Measurements from ENCODE around the gene CA11. TPM values are rescaled to one million over a fixed set of nuclear protein-coding genes. Genes with fewer than 3 reads are reported as not detected.
A peak's percentile ranks its signal among the peaks of the same experiment; 100 is the strongest.

CA11 gene
- total RNA-seq, 2 experiments from 2014 or later = 9.7 to 10.4 TPM

DNA sequence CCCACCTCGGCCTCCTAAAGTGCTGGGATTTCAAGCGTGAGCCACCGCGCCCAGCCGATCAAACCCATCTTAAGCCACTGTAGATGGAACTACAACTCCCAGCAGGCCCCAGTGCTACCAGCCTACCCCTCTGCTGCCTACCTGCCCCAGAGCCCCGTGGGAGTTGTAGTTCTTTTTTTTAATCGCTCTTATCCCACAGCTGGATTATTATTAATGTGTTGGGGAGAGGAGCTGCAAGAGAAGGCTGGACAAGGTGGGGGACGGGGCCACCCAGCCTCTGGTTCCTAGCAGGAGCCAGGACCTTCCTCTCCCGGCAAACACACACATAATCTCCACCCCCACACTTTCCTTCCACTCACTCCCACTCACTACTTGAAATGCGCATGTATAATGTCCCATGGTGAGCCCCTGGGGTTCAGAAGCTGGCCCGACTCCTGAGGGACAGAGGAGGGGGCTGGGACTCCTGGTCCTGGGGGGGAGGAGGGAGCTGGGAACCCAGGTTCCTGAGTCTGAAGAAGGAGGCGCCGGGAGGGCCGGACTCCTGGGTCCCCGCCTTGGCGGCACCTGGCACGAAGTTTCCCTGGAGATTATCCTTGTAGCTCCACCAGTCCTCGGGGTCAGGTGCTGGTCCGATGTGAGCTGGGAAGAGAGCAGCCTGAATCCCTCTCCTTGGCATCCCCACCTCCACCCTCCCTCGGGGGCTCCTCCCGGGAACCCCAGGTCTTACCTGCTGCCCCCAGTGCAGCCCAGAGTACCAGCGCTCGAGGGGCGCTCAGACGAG, 958 bp downstream of the CA11 start:
- Mint-ChIP-seq H3K4me3 (peak overlapping the region; percentile 93), H3K4me1 (peaks cover 37% of the 10 kb centered on the region), H3K9me3 (no peaks in the 10 kb centered on the region), H3K27me3 (no peaks in the 10 kb centered on the region), H3K27ac (peak overlapping the region; percentile 84), H3K36me3 (no peaks in the 10 kb centered on the region)
- ATAC-seq (ENCODE audit: low read depth) (peak; percentile 65), DNase-seq (peak; percentile 67)
- POLR2A ChIA-PET = interaction anchor here (0.6 to 2.2 kb wide), 13 partner anchors 8 to 348 kb away, joined by 3 to 16 read pairs (median 4); partner anchors contain the start of genes DBP, GYS1, RPL18 and RUVBL2

DNA sequence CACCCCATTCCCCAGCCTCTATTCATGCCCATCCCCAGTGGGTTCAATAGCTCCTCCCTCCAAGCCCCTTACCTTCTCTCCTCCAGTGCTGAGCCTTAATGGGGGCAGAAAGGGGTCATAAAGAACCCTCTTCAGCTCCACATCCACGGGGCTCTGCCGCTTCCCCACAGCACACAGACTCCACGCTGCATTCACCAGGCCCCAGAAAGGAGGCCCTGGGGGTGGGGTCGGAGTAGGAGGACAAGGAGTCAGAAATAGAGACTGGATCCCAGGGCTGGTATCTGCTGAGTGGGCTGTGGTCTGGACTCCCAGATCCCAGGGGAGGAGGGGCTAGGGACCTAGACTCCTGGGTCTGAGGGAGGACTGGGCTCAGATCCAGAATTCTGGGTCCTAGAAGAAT, 1.6 kb downstream of the CA11 start:
- Mint-ChIP-seq H3K9me3 (no peaks in the 10 kb centered on the region), H3K36me3 (no peaks in the 10 kb centered on the region), H3K4me3 (no peak overlapping the region), H3K4me1 (peaks cover 37% of the 10 kb centered on the region), H3K27ac (no peak overlapping the region), H3K27me3 (no peaks in the 10 kb centered on the region)
- POLR2A ChIA-PET = interaction anchor here (0.8 to 1.5 kb wide), 3 partner anchors 22 to 77 kb away, joined by 4 read pairs; no protein-coding TSS in a partner anchor
- DNase-seq (no peak), ATAC-seq (ENCODE audit: low read depth) (no peak)

DNA sequence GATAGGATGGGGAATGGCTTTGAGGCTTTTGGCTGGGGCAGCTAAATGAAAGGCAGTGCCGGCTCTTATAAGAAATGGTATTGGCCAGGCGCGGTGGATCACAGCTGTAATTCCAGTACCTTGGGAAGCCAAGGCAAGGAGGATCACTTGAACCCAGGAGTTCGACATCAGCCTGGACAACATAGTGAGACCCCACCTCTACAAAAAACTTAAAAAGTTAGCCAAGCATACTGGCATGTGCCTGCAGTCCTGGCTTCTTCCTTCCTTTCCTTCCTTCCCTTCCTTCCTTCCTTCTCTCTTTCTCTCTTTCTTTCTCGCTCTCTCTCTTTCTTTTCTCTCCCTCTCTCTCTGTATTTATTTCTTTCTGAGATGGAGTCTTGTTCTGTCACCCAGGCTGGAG, 3.1 kb downstream of the CA11 start:
- H3K27me3 Mint-ChIP-seq = no peaks in the 10 kb centered on the region
- no peak overlapping the region for H3K27ac Mint-ChIP-seq
- H3K4me3 Mint-ChIP-seq = no peak overlapping the region

DNA sequence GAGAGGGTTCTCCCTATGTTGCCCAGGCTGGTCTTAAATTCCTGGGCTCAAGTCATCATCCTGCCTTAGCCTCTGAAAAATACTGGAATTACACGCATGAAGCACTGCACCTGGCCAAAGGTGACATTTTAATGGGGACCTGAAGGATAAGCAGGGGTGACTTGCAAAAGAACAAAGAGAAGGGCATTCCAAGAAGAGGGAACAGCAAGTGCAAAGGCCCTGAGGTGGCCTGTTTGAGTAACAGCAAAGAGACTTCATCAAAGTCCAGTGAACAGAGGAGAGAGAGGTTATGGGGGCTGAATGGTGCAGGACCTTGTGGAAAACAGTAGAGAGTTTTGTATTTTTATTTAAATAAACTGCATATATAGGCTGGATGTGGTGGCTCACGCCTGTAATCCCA, 4.1 kb downstream of the CA11 start:
- Mint-ChIP-seq H3K27me3 (no peaks in the 10 kb centered on the region), H3K4me1 (peaks cover 43% of the 10 kb centered on the region), H3K36me3 (peaks cover 5% of the 10 kb centered on the region), H3K9me3 (peaks cover 4% of the 10 kb centered on the region), H3K27ac (no peak overlapping the region), H3K4me3 (no peak overlapping the region)
- ATAC-seq (ENCODE audit: low read depth) = no peak
- POLR2A ChIA-PET = interaction anchor here (1.0 kb wide), 1 partner anchor 13 kb away, joined by 3 read pairs; no protein-coding TSS in a partner anchor
- no peak for DNase-seq

More for the DNA sequence above, 3.1 kb downstream of the CA11 start:
- no peak for DNase-seq
- POLR2A ChIA-PET = no interaction called here
- Mint-ChIP-seq H3K36me3 (peaks cover 5% of the 10 kb centered on the region), H3K9me3 (peaks cover 4% of the 10 kb centered on the region), H3K4me1 (peaks cover 43% of the 10 kb centered on the region)
- ATAC-seq (ENCODE audit: low read depth) = no peak

GRCh38 chr19:48639483-48640375, 6.3 kb downstream of the CA11 start:
- DNase-seq (no peak), ATAC-seq (ENCODE audit: low read depth) (no peak)
- Mint-ChIP-seq H3K27ac (peak overlapping the region; percentile 99), H3K27me3 (no peaks in the 10 kb centered on the region), H3K9me3 (peaks cover 4% of the 10 kb centered on the region), H3K4me1 (peaks cover 37% of the 10 kb centered on the region), H3K36me3 (peaks cover 7% of the 10 kb centered on the region), H3K4me3 (peak overlapping the region; percentile 58)
- POLR2A ChIA-PET = interaction anchor here (0.7 kb wide), 1 partner anchor 239 kb away, joined by 4 read pairs; no protein-coding TSS in a partner anchor

GRCh38 chr19:48638831-48639381, 7.1 kb downstream of the CA11 start:
- H3K27me3 Mint-ChIP-seq = no peaks in the 10 kb centered on the region
- peak overlapping the region; percentile 99 for H3K27ac Mint-ChIP-seq
- POLR2A ChIA-PET = interaction anchor here (0.6 to 3.6 kb wide), 2 partner anchors 19 to 146 kb away, joined by 5 to 20 read pairs; partner anchors contain the start of genes RPL18 and SPHK2
- no peak for ATAC-seq (ENCODE audit: low read depth)
- H3K9me3 Mint-ChIP-seq = peaks cover 4% of the 10 kb centered on the region
- peaks cover 36% of the 10 kb centered on the region for H3K4me1 Mint-ChIP-seq
- H3K4me3 Mint-ChIP-seq = peak overlapping the region; percentile 92
- peak; percentile 53 for DNase-seq
- H3K36me3 Mint-ChIP-seq = peaks cover 7% of the 10 kb centered on the region

DNA sequence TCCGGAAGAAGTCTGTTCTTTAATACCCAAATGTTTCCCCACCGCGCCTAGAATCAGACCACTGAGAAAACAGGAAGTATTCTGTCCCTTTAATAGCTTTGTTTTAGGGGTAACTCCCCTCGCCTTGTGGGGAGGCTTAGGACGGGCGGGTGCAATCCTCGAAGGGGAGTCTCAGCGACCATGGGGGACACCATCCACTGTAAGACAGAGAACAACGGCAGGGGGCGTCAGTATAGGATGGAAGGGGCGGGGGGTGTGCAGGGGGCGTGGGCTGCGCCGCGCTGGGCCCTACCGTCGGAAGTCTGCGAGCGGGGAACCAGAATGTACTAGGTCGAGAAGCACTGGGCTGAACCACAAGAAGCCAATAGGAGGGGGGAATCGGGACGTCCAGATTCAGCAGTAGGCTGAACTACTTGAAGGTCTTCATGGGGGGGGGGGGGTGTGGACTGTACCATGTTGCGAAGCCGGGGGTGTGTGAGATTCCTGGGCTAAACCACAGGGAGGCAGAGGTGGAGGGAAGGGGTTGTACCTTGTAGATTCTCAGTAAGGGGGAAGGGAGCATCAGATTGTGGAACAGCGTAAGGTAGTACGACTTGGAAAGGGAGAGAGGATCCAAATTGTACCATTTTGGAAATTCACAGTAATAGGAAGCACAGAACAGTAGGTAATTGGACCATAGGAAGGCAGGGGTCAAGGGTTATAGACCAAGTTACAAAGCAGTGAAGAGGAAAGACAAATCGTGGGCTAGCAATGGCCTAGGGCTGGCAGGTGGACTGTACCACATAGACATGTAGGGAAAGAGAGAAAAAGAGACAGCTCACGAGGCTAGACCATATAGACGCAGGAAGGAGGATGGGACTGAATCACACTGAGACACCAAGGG, 7.8 kb downstream of the CA11 start:
- POLR2A ChIA-PET = interaction anchor here (0.6 to 3.6 kb wide), 8 partner anchors 8 to 1128 kb away, joined by 3 to 20 read pairs (median 4); partner anchors contain the start of genes CA11, RPL18 and SPHK2
- Mint-ChIP-seq H3K4me1 (peaks cover 36% of the 10 kb centered on the region), H3K27me3 (no peaks in the 10 kb centered on the region), H3K4me3 (peak overlapping the region; percentile 92), H3K36me3 (peaks cover 7% of the 10 kb centered on the region), H3K9me3 (peaks cover 4% of the 10 kb centered on the region), H3K27ac (peak overlapping the region; percentile 99)
- ATAC-seq (ENCODE audit: low read depth) (peak; percentile 27), DNase-seq (peak; percentile 75)

- peak overlapping the region; percentile 99 for H3K27ac Mint-ChIP-seq
- H3K9me3 Mint-ChIP-seq = peaks cover 4% of the 10 kb centered on the region
- H3K4me1 Mint-ChIP-seq = peaks cover 35% of the 10 kb centered on the region
- ATAC-seq (ENCODE audit: low read depth) (peak; percentile 85), DNase-seq (peak; percentile 97)
- no peaks in the 10 kb centered on the region for H3K27me3 Mint-ChIP-seq
- H3K4me3 Mint-ChIP-seq = peak overlapping the region; percentile 92
- POLR2A ChIA-PET = interaction anchor here (0.6 to 3.6 kb wide), 7 partner anchors 8 to 1129 kb away, joined by 3 to 20 read pairs (median 4); partner anchors contain the start of genes CA11, RPL18 and SPHK2
- peaks cover 7% of the 10 kb centered on the region for H3K36me3 Mint-ChIP-seq
Measured at GRCh38 chr19:48637449-48637947, 8.5 kb downstream of the CA11 start.

GRCh38 chr19:48636859-48637448, 9.0 kb downstream of the CA11 start, which contains the start of gene DBP:
Gene DBP (minus strand): TSS chr19:48637379. CDS start chr19:48636994, 385 bp downstream.
- DNase-seq (no peak), ATAC-seq (ENCODE audit: low read depth) (no peak)
- Mint-ChIP-seq H3K4me1 (peaks cover 34% of the 10 kb centered on the region), H3K36me3 (peaks cover 7% of the 10 kb centered on the region), H3K9me3 (peaks cover 4% of the 10 kb centered on the region), H3K4me3 (peak within 1 kb of the TSS; percentile 92), H3K27me3 (no peaks in the 10 kb centered on the region), H3K27ac (peak within 1 kb of the TSS; percentile 99)
- POLR2A ChIA-PET = interaction anchor here (0.9 to 3.6 kb wide), 5 partner anchors 9 to 24 kb away, joined by 3 to 20 read pairs (median 4); partner anchors contain the start of genes CA11, RPL18 and SPHK2

GRCh38 chr19:48635966-48636858, 9.8 kb downstream of the CA11 start:
- POLR2A ChIA-PET = interaction anchor here (1.2 to 3.6 kb wide), 4 partner anchors 9 to 24 kb away, joined by 3 to 20 read pairs (median 8); partner anchors contain the start of genes CA11, RPL18 and SPHK2
- peaks cover 37% of the 10 kb centered on the region for H3K4me1 Mint-ChIP-seq
- H3K27me3 Mint-ChIP-seq = no peaks in the 10 kb centered on the region
- peak overlapping the region; percentile 92 for H3K4me3 Mint-ChIP-seq
- peaks cover 7% of the 10 kb centered on the region for H3K36me3 Mint-ChIP-seq
- H3K9me3 Mint-ChIP-seq = peaks cover 4% of the 10 kb centered on the region
- peak; percentile 61 for DNase-seq
- ATAC-seq (ENCODE audit: low read depth) = no peak
- H3K27ac Mint-ChIP-seq = peak overlapping the region; percentile 99
